Transverse colon (tissue), 3 donors: ENCODE measurements around the gene MPL.

Experiments used
- EP300 ChIP-seq: sonication (generic); formaldehyde crosslinking; IDR thresholded peaks from one replicate; pipeline ENCODE4 v1.6.1; 2017; ENCODE audit warnings: antibody characterized with exemption, low read depth
- POLR2A ChIP-seq: fragments of 450-650 bp; IDR thresholded peaks from one replicate; pipeline ENCODE4 v1.6.1; 2016; ENCODE audit warnings: antibody characterized with exemption, mild to moderate bottlenecking, moderate library complexity
- TF ChIP-seq, protein P1 (sequence below), 5 experiments: fragments of 200-600 bp in 3 of 5; fragments of 450-650 bp in 2 of 5; sonication (generic) in 3 of 5; IDR thresholded peaks; 1 replicate in 2 of 5; 2 replicates in 3 of 5; pipeline ENCODE4 v1.5.1; 2016 to 2017; ENCODE audit warnings: antibody characterized with exemption in 5 of 5, inconsistent platforms in 3 of 5, mild to moderate bottlenecking in 2 of 5, moderate library complexity in 1 of 5

DNA sequence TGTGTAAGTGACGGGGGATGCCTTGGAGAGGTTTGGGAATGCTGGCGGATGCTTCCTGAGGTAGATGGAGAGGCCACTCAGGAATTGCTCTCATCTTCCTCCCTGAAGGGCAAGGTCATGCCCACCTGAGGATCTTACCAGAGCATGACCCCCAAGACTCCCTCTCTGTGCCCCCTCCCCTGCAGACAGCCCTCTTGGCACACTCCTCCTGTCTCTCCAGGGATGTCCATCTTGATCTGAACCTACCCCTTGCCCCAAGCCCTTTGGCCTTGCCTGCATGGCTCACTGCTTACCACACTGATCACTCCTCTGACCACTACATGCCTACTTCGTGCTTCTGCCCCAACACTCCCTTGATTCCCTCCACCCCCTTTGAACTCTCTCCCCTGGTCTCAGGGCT, 17.9 kb upstream of the MPL start:
- TF ChIP-seq, protein P1, sequence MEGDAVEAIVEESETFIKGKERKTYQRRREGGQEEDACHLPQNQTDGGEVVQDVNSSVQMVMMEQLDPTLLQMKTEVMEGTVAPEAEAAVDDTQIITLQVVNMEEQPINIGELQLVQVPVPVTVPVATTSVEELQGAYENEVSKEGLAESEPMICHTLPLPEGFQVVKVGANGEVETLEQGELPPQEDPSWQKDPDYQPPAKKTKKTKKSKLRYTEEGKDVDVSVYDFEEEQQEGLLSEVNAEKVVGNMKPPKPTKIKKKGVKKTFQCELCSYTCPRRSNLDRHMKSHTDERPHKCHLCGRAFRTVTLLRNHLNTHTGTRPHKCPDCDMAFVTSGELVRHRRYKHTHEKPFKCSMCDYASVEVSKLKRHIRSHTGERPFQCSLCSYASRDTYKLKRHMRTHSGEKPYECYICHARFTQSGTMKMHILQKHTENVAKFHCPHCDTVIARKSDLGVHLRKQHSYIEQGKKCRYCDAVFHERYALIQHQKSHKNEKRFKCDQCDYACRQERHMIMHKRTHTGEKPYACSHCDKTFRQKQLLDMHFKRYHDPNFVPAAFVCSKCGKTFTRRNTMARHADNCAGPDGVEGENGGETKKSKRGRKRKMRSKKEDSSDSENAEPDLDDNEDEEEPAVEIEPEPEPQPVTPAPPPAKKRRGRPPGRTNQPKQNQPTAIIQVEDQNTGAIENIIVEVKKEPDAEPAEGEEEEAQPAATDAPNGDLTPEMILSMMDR (IDR thresholded peaks at IDR 0.05) = no peak
- TF ChIP-seq EP300 = no peak
- no peak for TF ChIP-seq POLR2A
